Measurements from ENCODE around the gene KCNC2. TPM values are rescaled to one million over a fixed set of nuclear protein-coding genes. Genes with fewer than 3 reads are reported as not detected.

Gene KCNC2
- total and polyA plus RNA-seq, 9 of the 15 experiments (the other 6 are each of a cell fraction or from before 2014, with no cell fraction given): not detected

DNA sequence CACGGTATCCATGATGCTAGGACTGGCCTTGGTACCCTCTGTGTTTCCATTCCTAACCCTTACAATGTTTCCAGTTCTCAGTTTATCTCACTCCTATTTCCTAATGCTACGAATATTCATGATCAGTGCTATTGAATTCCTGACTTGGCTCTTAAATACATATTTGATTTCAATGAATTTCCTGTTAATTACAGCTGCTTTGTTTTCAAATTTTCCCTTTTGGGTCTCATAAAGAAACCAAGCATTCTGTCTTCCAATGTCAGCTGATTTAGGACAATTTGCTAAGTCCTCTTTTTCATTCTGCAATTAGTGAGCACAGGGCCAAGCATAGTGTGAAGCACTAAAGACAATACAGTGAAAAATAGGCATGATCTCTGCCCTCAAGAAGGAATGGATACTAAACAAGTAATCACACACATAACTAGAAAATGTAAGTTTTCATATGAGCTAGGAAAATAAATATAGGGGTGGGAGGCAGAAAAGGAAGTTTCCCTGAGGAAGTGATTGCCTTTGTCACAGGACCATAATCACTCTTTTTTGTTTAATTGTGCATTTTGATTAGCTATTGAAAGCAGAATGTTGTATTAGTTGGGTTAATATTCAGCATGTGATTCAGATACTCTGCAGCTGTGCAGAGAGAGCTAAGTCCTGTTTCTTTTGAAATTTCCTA lies 88.5 kb downstream of the KCNC2 start:
- Histone ChIP-seq H3K9ac (ENCODE audit: insufficient read depth in 1 of 2, low read depth in 2 of 2, low read length in 2 of 2) (no peak overlapping the region), H3K27me3 (ENCODE audit: control insufficient read depth in 2 of 2, insufficient read depth in 2 of 2, low read length in 2 of 2) (no peaks in the 10 kb centered on the region), H3K27ac (ENCODE audit: extremely low read depth, low read depth, low read length) (no peak overlapping the region), H3K4me1 (replicated peaks in 1 of 2; ENCODE audit: control insufficient read depth in 2 of 2, insufficient read depth in 2 of 2, low read length in 2 of 2) (no peaks in the 10 kb centered on the region), H3K79me2 (ENCODE audit: control insufficient read depth, insufficient read depth, low read length) (no peaks in the 10 kb centered on the region), H3K9me3 (replicated peaks; ENCODE audit: control insufficient read depth, insufficient read depth, low read depth, low read length) (no peaks in the 10 kb centered on the region), H3K36me3 (ENCODE audit: control insufficient read depth, insufficient read depth, low read length) (no peaks in the 10 kb centered on the region), H3K4me2 (ENCODE audit: insufficient read depth, low read length) (no peak overlapping the region), H4K20me1 (replicated peaks; ENCODE audit: control insufficient read depth, insufficient read depth, low read length) (no peaks in the 10 kb centered on the region), H3K9me1 (ENCODE audit: control insufficient read depth, insufficient read depth, low read length) (no peaks in the 10 kb centered on the region), H3K4me3 (no peak overlapping the region), H2AFZ (ENCODE audit: low read depth, low read length) (no peak overlapping the region)
- no peak for FAIRE-seq
- no TSS peak for BruUV-seq (replicated peaks)
- TF ChIP-seq FOXJ2 (tag; IDR thresholded peaks at IDR 0.05) (no peak), ZNF23 (CRISPR knock-in tag; IDR thresholded peaks at IDR 0.05) (no peak), SMARCB1 (IDR thresholded peaks at IDR 0.05; ENCODE audit: insufficient read length, low read depth) (no peak), NR2C2 (CRISPR knock-in tag; IDR thresholded peaks at IDR 0.05) (no peak), NR2C2 (tag; IDR thresholded peaks at IDR 0.05) (no peak)
- TF ChIP-seq, protein P1, sequence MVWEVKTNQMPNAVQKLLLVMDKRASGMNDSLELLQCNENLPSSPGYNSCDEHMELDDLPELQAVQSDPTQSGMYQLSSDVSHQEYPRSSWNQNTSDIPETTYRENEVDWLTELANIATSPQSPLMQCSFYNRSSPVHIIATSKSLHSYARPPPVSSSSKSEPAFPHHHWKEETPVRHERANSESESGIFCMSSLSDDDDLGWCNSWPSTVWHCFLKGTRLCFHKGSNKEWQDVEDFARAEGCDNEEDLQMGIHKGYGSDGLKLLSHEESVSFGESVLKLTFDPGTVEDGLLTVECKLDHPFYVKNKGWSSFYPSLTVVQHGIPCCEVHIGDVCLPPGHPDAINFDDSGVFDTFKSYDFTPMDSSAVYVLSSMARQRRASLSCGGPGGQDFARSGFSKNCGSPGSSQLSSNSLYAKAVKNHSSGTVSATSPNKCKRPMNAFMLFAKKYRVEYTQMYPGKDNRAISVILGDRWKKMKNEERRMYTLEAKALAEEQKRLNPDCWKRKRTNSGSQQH (CRISPR knock-in tag; IDR thresholded peaks at IDR 0.05): no peak
- no peak for DNase-seq (ENCODE audit: extremely low read depth in 1 of 4, low spot score in 3 of 4)
- ChIA-PET POLR2A (no interaction called here), CTCF (ENCODE audit: low intra/inter-chr PET ratio) (no interaction called here)
- WGBS (ENCODE audit: insufficient coverage, low coverage, missing lambda C conversion rate): 0% methylated on average over 2 of the region's 2 CpGs
- ATAC-seq: no peak
- in situ Hi-C loops (cut with MboI) (no loop called here), intact Hi-C loops (cut with micrococcal nuclease) (no loop called here)
